ENCODE data around the gene PRKN.

DNA sequence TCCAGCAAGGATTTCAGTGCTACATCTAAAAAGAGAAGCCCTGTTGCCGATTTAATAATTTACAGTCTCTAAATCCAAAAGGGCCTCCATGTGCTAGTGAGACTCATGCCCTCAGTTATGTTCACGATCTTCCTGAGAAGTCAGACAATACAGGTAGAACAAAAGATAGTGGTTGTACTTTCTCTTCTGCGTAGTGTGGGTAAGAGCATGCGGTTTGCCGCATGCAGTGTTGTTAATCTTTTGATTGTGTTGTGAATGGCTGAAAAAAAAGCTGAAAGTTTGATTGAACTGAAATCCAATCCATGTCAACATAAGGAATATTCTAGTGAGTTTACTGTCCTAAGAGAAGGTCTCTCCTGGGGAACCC, 1379.0 kb downstream of the PRKN start:
- TF ChIP-seq, protein P1, sequence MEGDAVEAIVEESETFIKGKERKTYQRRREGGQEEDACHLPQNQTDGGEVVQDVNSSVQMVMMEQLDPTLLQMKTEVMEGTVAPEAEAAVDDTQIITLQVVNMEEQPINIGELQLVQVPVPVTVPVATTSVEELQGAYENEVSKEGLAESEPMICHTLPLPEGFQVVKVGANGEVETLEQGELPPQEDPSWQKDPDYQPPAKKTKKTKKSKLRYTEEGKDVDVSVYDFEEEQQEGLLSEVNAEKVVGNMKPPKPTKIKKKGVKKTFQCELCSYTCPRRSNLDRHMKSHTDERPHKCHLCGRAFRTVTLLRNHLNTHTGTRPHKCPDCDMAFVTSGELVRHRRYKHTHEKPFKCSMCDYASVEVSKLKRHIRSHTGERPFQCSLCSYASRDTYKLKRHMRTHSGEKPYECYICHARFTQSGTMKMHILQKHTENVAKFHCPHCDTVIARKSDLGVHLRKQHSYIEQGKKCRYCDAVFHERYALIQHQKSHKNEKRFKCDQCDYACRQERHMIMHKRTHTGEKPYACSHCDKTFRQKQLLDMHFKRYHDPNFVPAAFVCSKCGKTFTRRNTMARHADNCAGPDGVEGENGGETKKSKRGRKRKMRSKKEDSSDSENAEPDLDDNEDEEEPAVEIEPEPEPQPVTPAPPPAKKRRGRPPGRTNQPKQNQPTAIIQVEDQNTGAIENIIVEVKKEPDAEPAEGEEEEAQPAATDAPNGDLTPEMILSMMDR (IDR thresholded peaks at IDR 0.05), result no peak
- TF ChIP-seq POLR2AphosphoS5 (IDR thresholded peaks at IDR 0.05) (no peak), POLR2A (IDR thresholded peaks at IDR 0.05) (no peak)
